CD4-positive, alpha-beta T cell treated with Interleukin-17A for 1 hour (primary cell): ENCODE data around the gene INPP5D.
A peak's percentile ranks its signal among the peaks of the same experiment; 100 is the strongest.
"Not testable (repeated sequence)": the region's sequence is repeated elsewhere in the genome, so short reads cannot be mapped to it uniquely, and the experiment has no call there.

Experiments
- DNase-seq: peaks from one replicate; pipeline ENCODE4 v3.0.0-alpha.2; 2020

The INPP5D gene

DNA sequence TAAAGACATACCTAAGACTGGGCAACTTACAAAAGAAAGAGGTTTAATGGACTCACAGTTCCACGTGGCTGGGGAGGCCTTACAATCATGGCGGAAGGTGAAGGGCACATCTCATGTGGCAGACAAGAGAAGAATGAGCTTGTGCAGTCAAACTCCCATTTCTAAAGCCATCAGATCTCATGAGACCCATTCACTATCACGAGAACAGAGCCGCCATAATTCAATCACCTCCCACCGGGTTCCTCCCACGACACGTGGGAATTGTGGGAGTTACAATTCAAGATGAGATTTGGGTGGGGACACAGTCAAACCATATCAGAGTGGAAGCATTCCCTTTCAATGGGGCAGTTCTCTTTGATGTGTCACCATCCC is 39.7 kb downstream of the INPP5D start:
- not testable (repeated sequence) for DNase-seq

DNA sequence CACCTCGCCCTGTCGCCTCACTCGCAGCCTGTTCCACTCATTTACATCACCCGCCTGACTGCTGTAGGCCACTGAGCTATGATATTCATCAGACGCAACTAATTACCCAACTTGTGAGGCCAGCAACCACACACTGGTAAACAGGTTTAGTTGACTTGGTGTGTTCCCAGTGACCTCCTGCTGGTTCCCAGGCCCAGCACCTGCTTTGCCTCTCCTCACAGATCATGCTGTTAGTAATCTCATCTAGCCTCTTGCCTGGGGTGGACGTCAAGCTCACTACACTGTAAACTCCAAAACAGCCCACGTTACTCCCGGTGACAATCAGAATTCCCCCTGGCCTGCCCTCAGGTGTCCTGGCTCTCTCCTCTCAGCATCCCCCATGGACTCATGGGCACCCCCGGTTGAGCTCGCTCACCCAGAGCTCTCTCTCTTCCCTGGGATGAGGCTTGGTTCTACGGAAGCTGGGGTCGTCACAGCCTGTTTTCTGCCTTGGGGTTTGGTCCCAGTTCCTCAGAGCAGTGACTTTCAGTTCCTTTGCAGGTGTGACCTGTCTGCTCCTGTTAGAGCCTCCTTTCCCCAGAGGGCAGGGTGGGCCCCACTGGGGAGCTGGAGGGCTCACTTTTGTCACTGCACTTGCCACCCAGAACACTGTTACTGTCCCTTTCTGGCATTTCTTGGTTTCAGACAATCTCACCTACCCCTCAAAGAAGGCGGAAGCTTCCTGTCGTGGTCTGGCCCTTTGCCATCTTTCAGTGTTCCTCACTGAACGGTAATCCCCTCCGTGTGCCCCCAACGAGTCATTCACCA is 40.3 kb downstream of the INPP5D start:
- DNase-seq = peak; percentile 75

DNA sequence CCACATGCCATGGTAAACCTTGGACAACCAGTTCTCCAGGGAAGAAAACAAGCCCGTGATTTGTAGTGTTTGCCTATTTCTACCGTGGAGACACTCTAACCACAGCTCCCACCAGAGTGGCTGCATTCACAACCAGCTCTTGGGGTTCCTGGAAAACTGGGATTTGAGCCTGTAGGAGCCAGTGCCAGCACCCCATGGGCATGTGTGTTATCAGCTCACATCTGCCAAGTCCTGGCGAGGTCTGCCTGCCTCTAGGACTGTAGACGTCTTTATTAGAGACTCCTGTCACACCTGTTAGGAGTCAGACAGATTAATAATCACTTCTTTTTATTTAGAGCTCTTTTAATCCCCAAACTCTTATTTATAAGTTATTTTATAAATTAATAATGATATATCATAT is 41.0 kb downstream of the INPP5D start:
- no peak for DNase-seq

- DNase-seq = no peak
Observed at GRCh38 chr2:233101816-233102215, 41.7 kb downstream of the INPP5D start.

- no peak for DNase-seq
Observed at GRCh38 chr2:233105156-233105895, 45.2 kb downstream of the INPP5D start.

GRCh38 chr2:233105930-233106329 is 45.8 kb downstream of the INPP5D start:
- no peak for DNase-seq

DNA sequence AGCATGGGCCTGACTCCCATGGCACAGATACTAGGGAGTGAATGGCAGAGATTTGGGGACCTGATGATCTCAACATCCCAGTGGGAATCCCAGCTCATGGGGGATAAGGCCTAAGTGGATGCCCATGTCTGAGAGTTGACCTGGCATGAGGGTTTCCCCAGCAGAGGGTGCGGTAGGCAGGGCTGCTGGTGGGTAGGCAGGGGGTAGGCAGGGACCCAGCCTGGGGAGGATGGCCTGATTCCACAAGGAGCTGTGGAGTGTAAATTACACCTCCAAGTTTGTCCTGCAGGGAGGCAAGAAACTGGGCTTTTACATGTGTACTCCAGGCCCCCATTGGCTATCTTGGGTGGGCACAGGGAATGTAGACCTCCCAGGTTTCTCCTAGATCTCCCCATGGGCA is 46.9 kb downstream of the INPP5D start:
- no peak for DNase-seq

- no peak for DNase-seq
Observed at GRCh38 chr2:233107831-233108300, 47.7 kb downstream of the INPP5D start.

GRCh38 chr2:233108611-233109490 is 48.7 kb downstream of the INPP5D start:
- no peak for DNase-seq

DNA sequence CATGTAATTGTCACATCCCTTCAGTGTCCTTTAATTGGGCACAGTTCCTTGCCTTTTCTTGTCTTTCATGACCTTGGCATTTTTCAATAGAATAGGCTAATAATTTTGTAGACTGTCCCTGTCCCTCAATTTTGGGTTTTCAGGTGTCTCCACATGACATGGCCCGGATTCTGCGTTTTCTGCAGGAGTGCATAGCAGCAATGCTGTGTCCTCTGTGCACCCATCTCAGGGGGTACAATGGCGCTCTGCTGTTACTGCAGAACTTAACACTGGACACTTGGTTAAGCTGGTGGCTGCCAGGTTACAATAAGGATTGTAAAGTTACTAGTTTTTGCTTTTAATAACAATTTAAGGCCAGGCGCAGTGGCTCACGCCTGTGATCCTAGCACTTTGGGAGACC is 51.3 kb downstream of the INPP5D start:
- DNase-seq = no peak

DNA sequence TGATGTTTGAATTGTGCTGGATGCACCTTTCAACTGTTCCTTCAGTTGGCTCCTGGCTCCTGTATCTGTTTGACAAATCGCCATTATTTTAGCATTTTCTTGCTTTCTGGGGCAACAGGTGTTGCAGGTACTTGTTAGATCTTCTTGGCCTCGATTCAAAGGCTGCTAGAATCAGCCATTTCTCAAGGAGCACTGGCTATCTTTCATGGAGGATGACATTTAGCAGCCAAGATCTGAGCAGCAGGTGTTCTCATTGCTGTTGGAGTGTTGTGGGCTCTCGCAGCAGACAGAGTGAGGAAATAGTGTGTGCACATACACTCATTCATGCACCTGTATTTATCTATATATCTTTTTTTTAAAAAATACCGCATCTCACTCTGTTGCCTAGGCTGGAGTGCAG is 52.2 kb downstream of the INPP5D start:
- no peak for DNase-seq

GRCh38 chr2:233112776-233113452 is 52.8 kb downstream of the INPP5D start:
- no peak for DNase-seq

DNA sequence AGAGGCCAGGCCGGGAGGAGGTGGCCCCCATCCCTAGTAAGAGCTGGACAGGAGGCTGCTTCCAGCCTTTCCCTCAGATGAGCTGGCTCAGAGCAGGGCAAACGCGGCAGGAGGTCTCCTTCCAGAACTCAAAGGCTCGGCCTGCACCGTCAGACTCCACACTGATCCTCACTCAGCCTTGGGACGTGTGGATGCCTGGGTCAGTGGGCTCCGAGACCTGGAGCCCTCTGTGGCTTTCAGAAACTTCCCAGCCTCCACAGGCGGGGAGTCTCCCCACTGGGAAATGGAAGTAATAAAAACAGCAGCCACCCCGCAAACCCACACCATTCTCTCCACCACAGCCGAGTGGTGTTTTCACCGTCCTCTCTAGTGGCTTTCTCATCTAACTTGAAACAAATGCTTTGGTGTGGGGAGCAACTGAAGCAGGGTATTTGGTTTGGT is 54.3 kb downstream of the INPP5D start:
- DNase-seq = peak; percentile 25

DNA sequence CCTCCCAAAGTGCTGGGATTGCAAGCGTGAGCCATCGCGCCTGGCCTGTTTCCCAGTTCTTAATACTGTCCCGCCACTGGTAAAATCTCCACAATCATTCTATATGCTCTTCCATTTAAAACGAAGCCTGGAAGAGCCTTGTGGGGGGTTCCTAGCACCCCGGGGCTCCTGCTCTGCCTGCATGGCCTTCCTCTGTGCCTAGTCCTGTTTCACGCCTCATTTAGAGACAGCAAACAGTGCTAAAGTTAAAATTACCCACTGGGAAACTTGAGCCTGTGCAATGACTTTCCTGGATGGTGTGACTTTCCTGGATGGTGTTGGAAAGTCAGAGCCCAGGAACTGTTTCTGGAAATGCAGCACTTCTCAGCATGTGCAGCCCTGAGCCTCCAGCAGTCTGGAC is 55.0 kb downstream of the INPP5D start:
- no peak for DNase-seq

DNA sequence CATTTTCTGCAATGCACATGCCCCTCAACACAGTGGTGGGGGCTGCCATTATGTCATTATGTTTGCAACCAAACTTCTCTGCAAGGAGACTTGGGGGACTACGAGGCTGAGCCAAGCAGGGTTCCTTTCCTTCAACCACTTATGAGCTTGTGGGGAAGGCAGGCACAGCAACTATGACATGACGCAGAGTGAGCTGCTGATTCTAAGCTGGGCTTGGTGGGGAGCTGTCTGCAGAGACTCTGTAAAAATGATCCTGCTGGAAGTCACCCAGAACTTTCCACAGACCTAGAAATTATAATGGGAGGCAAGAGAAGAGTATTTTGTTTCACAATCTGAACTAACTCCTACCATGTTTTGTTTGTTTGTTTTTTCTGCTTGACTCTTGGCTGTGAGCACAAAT is 55.6 kb downstream of the INPP5D start:
- no peak for DNase-seq

DNA sequence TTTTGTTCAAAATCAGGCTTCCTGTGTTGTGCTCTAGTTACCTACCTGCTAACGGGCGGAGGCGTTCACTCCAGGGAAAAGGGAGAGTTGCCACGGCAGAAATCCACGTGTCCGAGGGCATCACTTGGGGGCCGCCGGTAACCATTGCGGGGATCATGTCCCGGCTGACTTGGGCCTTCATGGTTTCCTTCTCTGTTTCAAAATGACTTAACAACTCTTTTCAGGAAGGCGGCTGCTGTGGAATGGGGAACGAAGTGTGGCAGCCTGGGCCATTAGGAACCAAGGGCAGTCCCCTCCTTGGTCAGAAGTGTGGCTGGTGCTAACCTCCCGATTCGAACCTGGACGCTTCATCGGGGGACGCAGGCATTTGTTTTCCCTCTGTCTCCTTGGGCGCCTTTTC is 56.8 kb downstream of the INPP5D start:
- DNase-seq = no peak

DNA sequence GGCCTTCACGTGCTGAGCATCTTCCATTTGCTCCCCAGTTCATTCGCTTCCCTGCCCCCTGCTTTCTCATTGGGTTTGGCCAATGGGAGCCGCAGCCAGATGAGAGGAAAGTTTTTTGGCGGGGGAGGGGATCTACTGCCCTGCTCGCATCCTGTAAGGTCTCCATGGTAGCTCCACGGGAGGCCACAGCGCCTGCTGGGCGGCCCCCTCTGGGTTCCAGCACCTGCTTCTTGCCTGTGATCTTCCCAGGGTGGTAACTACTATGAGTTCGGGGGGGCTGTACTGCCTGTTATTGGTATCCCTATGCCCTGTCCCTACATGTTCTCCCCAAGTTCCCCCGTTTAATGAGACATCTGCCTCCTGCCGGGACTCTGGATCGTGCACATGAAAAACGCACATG is 57.2 kb downstream of the INPP5D start:
- DNase-seq = no peak

DNA sequence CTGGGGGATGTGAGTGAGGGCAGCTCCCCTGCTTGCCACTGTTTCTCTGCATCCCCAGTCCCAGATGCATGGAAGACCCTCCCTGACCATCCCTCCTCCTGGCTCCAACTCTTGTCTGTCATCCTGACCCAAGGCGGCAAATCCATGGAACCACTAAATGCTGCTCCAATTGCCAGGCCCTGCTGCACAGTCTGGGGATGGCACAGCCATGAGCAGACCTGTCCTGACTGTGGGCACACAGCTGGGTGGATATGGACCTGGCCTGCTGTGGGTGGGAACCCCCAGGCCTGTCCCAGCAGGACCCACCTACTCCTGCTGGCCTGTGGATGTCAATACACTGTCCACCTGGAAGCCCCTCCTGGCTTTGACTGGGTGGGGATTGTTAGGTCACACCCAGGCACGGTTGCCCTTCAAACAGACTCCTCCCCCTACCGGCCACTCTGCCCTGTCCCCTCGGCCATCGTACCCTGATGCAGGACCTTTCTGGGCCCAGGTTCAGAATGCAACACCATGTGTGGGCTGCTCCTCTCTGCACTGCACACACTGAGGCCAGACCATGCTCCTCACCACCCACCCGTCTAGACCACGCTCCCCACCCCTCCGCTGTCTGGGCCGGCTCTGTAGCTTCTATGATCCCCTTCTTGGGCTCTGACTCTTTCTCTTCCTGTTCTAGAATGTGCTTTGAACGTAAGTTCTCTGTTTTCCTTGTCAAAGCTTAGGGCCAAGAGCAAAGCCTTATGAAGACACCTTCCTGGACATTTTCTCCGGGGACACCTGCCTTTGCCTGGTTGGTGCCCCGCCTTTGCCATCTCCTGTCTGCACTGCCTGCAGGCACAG is 57.9 kb downstream of the INPP5D start:
- no peak for DNase-seq

GRCh38 chr2:233118648-233119000 is 58.5 kb downstream of the INPP5D start:
- no peak for DNase-seq

GRCh38 chr2:233119123-233119522 is 59.0 kb downstream of the INPP5D start:
- DNase-seq = no peak

- no peak for DNase-seq
Observed at GRCh38 chr2:233119806-233120205, 59.7 kb downstream of the INPP5D start.

DNA sequence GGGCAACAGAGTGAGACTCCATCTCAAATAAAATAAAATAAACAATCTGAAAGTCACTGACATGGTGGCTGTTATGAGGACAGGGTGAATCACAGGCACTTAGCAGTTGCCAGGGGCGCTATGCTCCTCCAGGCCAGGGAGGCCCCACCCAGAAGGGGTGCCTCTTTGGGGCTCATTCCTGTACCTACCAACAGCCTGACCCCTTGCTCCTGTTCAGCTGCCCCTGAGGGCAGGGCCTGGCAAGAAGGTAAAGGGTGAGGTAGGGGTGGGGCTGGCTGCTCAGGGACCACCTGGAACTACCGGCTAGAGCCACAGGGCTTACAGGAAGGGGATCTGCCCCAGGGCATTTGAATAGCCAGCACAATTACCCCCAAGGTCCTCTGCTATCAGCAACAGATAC is 60.3 kb downstream of the INPP5D start:
- no peak for DNase-seq
